ENCODE measurements around the gene MAN1A1.

The MAN1A1 gene

DNA sequence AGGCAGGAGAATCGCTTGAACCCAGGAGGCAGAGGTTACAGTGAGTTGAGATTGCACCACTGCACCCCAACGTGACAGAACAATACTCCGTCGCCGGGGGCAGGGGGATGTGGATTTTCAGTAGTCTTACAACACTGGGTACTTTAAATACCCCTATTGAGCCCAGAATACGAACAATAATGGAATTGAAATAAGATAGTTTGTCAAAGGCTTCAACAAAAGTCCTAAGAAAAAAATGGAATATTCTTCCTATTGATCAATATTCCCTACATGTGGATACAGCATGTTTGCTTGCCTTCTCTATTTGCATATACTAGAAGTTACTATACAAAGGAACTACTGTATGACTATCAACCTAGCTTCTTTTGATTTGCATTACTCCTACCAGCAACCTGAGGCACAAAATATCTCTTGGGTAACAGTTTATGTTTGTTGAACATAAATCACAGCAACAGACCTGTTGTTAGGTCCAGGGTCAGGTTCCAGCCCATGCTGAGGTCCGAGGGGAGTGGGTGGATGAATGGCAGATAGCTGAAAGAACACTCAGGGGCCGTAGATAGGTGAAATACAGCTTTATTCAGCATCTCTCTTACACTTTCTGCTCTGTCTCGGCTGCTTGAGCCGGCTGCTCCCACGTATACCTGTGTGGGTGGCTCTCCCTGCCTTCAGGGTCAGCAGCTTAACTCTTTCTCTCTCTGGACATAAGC, 23.8 kb downstream of the MAN1A1 start:
- DNase-seq (ENCODE audit: low spot score): no peak

DNA sequence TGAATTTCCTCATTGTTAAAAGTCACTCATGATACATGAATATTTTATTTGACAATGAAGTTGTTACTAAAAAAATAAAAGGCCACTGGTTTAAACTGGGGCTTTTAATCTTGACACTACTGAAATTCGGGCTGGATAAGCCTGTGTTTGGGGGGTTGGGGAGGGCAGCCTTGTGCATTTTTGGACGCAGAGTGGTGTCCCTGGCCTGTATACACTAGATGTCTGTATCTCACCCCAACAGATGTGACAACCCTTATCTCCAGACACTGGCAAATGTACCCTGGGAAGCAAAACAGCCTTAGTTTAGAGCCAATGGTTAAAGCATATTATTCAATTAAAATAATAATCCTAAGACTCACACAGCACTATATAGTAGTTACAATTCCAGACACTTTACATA, 24.8 kb downstream of the MAN1A1 start:
- DNase-seq (ENCODE audit: low spot score): no peak

DNA sequence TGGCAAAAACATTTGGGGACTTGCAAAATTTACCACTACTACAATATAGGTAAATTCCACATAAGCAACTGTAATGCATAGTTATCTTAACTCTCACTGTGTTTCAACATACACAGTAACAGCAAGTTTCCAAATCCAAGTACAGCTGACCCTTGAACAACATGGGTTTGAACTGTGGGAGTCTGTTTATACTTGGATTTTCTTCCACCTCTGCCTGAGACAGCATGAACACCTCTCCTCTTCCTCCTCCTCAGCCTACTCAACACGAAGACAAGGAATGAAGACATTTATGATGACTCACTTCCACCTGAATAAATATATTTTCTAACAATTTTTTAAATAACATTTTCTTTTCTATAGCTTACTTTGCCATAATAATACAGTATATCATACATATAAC, 25.6 kb downstream of the MAN1A1 start:
- no peak for DNase-seq (ENCODE audit: low spot score)

DNA sequence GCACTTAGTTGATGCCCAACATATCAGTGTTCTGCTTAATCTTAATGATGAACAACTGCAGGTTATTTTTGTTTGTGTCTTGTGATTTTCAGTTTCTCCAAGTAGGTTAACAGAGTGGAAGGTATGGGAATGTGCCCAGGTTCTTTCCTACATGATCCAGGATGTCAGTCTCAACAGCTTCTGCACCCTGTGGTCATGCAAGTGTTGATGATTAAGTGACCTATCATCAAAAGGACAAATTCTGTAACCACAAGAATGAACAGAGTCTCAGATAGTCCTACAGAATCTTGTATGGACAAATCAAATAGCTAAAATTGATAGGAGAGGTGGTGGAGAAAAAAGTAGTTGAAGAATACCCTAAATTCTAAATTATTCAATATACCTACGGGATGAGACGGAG, 26.1 kb downstream of the MAN1A1 start:
- no peak for DNase-seq (ENCODE audit: low spot score)

DNA sequence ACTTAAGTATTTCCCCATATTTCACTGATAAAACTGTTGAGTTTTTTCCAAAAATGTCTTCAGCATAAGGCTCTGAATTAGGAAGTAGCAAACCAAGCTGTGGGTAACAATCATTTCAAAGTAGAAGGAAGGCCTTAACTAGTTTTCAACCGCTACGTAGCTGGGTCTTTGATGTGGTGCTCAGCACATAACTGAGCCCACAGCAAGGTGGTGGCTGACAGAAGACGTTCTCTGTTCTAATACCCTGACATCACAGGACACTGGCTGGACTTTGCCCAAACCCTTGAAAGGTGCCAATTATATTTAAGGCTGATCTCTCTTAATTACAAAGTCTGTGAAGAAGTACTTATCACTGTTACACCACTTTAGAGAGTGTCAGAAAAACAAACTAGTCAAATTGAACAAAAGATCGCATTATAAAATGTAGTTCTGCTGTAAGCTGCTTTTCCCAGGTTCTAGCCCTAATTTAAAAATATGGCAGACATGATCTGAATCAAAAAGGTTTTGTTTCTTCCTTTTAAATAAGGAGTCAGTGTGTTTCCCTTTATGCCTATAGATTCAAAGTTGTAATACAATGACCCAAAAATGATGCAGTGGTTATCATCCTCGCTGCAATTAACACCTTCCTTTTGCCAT, 26.7 kb downstream of the MAN1A1 start:
- no peak for DNase-seq (ENCODE audit: low spot score)

DNA sequence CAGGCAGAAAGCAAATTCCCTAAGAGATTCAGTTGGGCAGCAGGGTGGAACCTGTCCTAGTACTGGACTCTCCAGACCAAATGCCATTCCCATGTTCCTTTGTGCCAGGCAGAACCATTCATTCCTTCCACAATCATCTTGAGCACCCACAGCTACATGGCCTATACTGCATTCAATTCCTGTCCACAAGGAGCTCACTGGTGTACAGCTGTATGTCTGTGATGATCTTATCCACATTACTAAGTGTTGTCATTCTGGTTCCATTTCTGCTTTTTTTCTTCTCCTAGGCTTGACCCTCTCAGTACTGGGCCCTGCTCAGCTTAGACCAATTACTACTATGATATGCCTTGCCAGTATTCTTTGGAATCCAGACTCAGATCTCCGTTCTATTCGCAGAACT, 27.5 kb downstream of the MAN1A1 start:
- DNase-seq (ENCODE audit: low spot score): no peak

DNA sequence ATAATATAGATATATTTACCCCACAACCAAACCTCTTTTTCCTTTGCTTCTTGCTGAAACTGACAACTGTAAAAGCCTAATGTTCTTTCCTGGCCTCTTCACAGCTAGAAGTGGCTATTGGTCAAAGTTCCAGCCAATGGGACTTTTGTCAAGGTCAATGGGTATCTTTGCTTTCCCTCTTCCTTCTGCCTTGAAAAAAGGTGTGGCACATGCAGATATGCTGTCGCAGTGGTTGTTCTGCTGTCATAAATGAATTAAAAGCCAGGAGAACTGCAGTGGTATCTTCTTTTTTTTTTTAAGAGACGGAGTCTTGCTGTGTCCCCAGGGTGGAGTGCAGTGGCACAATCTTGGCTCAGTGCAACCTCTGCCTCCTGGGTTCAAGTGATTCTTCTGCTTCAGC, 29.9 kb downstream of the MAN1A1 start:
- no peak for DNase-seq (ENCODE audit: low spot score)

DNA sequence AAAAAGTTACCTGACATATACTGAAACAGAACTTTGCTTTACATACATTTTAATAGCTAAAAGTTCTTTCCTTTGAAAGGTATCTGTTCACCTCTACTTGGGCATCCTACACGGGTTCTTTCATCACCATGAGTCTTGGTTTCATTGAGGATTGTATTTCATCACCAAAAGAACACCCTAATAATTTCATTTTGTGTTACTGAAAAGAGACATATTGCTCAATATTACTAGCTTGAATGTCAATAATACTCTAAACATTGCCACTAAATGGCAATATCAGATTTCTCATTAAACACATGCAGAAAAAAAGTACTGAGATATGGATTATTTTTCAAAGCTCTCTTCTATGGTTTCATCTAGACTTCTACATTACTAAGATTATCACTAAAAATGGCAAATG, 30.8 kb downstream of the MAN1A1 start:
- no peak for DNase-seq (ENCODE audit: low spot score)

DNA sequence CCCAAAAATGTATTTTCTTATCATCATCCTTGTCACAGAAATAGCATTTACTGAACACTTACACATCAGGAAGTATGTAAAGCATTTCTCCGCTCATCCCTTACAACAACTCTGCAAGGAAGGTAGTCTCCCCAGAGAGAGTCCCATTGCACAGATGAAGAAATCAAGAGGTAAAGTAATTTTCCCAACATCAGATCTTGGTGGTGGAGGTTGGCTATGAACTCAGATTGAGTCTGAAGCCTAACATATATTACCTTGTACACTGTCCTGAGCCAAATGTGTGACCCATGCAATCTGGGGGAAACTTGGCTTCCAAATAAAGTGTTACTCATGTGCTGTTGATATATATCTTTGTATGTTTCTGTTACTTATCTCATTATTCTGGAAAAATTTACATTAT, 31.4 kb downstream of the MAN1A1 start:
- no peak for DNase-seq (ENCODE audit: low spot score)

DNA sequence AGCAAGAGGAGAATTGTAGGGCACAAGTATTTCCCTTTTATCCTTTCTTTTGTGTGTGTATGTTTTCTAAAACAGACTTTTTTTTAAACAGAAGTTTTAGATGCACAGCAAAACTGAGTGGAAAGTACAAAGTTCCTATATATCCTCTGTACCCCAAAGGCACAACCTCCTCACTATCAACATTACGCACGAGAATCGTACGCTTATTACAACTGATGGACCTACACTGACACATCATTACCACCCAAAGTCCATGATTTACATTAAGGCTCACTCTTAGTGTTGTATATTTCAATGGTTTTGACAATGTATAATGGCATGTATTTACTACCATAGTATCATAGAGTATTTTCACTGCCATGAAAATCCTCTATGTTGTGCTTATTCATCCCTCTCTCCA, 32.6 kb downstream of the MAN1A1 start:
- DNase-seq (ENCODE audit: low spot score): no peak

DNA sequence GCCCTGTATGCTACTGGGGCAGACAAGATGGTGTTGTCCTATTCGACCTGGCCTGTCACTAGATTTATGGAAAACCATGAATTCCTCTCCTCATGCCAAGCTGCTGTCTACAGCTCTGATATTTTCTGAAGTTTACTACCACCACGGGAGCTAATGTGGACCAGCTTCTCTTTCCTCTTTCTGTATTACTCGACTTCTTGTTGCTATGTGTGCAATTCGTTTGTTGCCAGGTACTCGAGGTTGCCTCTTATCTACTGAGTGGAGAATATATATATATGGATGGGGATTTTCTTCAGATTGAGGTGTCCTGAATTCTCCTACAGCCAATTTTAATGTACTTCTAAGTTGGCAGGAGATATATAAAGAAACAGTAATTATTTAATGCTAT, 34.7 kb downstream of the MAN1A1 start:
- no peak for DNase-seq (ENCODE audit: low spot score)

DNA sequence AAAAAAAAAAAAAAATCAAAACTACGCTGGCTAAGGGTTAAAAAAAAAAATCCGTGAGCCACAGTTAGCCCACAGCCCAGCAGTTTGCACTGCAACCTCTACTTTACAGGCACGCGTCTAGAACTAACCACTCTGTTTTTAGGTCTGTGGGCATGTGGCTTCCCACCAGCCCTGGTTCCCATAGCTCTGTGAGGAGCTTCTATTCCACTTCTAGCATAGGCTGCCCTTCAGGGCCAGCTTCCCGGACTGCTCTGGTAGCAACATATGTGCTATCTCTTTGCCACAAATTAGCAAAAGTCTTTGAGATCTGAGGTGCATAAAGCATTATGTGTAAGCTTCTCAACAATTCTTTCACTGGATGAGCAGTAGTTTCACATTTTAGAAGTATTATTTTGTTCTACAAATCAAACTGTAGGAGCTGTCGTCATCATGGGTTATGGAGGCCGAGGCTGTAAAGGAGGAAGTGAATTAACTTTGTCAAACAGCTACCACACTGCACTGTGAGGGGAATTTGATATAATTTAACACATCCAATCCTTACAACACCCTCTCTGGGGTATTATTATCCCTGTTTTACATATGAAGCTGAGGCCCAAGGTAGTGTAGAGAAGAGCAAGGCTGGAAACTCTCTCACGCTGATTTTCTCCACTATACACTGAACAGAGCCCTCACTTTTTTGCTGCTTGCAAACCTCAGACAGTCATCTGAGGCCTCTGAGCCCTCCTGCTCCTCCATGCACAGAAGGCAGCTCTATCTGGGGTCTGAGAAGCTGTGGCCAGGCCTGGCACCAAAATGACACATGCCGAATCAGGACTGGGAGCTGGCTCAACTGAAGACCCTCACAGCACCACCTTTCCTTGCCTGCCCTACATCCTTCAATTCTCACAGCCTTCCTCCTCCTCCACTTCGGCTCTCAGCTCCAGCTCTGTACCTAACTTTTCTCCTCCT, 35.4 kb downstream of the MAN1A1 start:
- DNase-seq (ENCODE audit: low spot score): no peak

DNA sequence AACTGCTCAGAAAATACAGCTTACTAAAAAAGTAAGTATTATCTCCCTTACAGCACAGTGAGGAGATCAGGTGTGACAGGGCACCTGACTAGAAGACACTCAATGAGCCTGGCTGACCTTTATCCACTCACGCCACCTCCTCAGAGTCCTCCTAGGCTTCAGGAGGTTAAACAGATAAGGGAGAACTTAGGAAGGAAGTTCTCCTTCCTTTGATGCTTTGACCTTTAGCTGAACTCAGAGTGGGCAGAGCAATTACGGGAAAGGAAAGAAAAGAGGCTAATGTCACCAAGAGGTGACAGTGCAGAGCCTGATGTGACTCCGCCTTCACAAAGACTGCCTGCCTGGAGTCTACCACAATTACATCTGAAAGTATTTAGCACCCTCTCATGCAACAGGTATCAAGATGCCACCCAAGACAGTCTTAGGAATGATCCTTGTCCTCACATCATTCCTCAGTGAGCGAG, 36.7 kb downstream of the MAN1A1 start:
- DNase-seq (ENCODE audit: low spot score): no peak

DNA sequence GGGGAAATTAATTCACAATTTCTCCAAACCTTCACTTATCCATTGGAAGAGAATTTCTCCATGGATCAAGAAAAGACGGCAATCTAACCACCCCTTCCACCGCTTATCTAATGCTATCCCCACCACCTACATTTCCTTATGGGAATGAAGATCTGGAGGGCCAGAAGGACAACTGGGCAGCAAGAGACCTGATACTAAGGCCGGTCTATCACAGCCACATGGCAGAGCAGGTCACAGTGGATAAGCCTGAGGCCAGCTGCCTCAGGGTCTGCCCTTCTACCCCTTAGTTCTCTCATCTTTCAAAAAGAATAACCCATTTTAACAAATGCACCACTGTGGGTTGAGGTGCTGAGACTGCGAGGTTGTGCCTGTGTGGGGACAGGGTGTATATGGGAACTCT, 37.1 kb downstream of the MAN1A1 start:
- DNase-seq (ENCODE audit: low spot score): no peak

DNA sequence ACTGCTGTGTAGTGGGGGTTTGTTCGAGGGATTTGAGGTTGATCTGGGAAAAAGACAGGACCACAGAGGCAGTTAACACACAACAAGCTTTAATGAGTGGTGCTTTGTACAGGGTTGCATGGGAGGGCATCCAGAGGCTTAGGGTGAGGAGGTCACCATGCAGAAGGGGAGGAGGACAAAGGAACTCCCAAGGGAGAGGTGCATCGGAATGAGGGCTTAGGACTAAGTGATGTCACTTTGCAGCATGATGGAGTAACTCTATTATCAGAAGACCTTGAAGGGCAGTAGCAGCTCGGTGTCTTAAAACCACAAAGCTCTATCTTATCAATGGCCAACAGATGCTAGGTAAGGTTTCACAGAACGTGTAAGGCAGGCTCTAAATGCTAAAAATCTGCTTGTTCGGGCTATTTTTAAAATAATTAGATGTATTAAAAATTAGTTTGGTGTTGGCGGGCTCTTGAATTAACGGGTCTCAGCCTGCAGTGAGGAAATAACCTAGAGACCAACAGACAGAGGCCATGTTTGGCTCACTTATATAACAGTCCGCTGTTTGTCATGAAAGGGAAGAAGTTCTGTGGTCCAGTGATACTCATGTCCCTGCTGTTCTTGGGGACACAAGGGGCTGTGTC, 37.9 kb downstream of the MAN1A1 start:
- DNase-seq (ENCODE audit: low spot score): no peak

DNA sequence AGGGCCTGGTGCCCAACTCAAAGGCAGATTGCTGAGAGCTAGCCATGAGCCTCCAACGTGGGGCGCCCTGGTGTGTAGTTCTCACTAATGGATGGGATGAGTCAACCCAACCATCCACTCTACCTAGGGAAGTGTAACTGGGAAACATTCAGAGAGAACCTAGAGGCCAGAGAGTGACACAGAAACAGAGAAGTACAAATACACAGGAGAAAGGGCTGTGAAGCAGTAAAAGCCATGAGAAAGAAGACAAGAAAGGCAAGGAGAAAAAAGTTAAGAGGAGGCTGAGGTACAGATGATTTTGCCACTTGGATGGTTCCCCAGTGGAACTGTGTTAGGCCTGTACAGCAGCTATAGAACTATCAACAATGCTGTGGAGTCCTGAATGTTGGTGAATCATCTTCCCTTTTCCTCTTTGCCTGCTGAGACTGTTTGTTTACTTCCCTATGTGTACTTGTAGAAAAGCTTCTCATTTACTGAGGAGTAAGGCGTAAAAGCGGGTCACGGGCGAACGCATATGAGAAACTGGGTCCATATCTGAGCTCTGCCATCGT, 39.0 kb downstream of the MAN1A1 start:
- no peak for DNase-seq (ENCODE audit: low spot score)

DNA sequence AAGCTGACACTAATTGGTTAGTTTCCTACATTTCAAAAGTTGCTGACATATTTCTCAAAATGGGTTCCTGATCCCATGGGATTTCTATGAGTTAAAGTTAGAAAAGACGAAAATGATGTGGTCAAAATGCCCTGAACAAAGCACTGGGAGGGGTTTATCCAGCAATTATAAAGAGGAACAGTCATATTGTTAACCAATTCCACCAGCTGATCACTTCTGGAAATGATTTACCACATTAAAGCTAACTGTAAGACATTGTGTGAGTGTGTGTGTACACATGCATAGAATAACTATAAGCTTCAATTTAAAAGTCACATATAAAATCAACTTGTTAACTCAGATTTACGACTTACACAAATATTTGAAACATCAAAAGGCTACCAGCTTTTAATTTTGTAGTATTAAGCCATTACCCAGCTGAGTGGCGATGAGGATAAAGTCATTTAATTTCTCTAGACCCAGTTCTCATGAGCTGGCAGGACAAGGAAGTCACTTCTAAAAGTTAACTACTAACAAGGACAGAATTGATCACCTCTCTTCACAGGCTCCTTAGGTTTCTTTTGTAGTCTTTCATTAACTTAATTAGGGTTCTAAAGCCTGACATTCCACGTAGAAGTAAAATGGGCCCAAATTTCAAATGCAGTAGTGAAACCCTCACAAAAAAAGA, 40.4 kb downstream of the MAN1A1 start:
- no peak for DNase-seq (ENCODE audit: low spot score)

DNA sequence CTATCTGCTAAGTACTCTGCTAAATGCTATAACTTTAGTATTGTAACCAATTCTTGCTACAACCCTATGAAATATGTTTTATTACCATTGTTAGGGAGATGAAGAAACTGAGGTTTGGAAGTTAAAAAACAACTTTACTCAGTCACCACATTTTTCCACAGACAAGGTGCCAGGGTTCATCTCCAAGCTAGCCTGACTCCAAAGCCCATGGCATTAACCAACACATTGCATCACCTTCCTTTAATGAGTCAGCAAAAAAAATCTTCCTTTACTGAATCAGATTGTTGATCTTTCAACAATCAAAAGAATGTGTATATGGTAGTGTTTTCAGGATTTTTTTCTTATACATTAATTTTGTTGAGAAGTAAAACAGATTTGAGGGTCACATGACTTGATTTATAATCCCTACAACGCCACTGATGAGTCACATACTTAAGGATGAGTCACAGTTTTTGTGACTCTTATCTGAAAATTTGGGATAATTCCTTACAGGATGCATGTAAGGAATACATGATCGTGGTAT, 41.5 kb downstream of the MAN1A1 start:
- no peak for DNase-seq (ENCODE audit: low spot score)

DNA sequence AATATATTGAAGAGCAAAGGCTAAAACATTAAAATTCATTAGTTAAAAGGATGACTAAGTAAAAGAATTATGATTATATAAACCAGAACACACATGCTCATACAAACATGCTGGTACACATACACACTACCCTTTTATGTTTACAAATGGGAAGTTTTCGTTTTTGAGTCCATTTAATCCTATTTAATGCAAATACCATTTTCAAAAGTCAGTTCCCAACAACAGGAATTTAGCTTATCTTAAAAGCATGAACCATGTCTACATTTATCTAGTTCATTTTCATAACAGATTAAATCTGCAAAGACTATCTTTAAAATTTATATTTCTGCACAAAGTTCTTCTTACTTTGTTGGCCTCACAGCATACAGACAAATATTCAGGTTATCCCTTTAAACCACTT, 42.5 kb downstream of the MAN1A1 start:
- no peak for DNase-seq (ENCODE audit: low spot score)

DNA sequence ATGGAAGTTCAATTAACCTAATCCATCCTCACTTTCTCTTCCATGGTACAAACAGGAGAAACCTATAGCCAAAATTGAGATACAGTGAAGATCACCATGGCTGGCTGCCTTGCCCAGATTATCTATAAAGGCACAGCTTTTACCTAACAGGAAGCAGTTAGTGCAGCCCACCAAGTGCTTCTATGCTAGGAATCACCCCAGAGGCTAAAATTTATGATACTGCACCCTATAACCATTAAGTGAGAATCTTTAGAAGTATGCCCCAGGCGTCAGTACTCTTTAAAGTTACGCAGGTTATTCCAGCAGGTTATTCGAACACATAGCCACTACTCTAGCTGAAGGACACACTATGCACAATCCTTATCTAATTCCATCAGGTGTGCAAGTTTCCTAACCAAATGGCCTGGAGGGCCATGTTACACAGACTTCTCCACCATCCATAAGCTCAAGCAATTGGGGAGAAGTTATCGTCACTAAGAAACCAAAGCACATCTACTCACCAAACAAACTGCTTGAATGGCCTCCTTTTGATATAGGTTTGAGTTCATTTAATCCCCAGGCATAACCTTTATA, 43.1 kb downstream of the MAN1A1 start:
- no peak for DNase-seq (ENCODE audit: low spot score)

All from SK-N-DZ (cell line).